GM12878 (cell line): ENCODE data around the gene TRPT1. TPM values are rescaled to one million over a fixed set of nuclear protein-coding genes. Genes with fewer than 3 reads are reported as not detected.

Source experiments
- ETV6 ChIP-seq, 2 experiments: fragments of 450-650 bp in 1 of 2; IDR thresholded peaks in 1 of 2; conservative IDR thresholded peaks in 1 of 2; 2 replicates each; pipeline ENCODE4 v1.6.1; 2014; ENCODE audit warnings: antibody characterized with exemption in 1 of 2, borderline replicate concordance in 1 of 2, low read depth in 1 of 2, mild to moderate bottlenecking in 1 of 2, moderate library complexity in 1 of 2
- MEF2B ChIP-seq: fragments of 450-650 bp; IDR thresholded peaks from 2 replicates; pipeline ENCODE4 v1.6.1; 2018; ENCODE audit warnings: mild to moderate bottlenecking, moderate library complexity; ENCODE audit not compliant: partially characterized antibody, poor library complexity, severe bottlenecking
- POU2F2 ChIP-seq: IDR thresholded peaks from 3 replicates; pipeline ENCODE4 v1.6.1; 2011; ENCODE audit warnings: low read depth, mild to moderate bottlenecking, low read length, borderline replicate concordance
- polyA plus RNA-seq, 11 experiments: library from polyadenylated mRNA; depleted of rRNA in 4 of 11; unstranded in 6 of 11; stranded (reverse) in 5 of 11; fragments of >200 nt; fragmentation: Nextera tagmentation in 4 of 11; fragmentation: Illumina TruSeq in 1 of 11; extraction: Ambion mirVana in 4 of 11; extraction: Trizol in 1 of 11; gene quantifications; 1 replicate in 1 of 11; 2 replicates in 10 of 11; pipeline versions ENCODE4 v1.2.1 to v1.2.3, GENCODE V29; 2011 to 2016; ENCODE audit warnings: inconsistent platforms in 2 of 11, missing spikeins in 2 of 11, low read depth in 1 of 11
- total RNA-seq, 4 experiments: library from RNA; depleted of rRNA in 3 of 4; stranded (reverse); fragments of >200 nt in 3 of 4; fragmentation: Illumina TruSeq in 1 of 4; extraction: Trizol in 1 of 4; gene quantifications; 2 replicates each; pipeline versions ENCODE4 v1.2.1 to v1.2.3, GENCODE V29; 2013 to 2021
- TF ChIP-seq, protein P1 (sequence below): IDR thresholded peaks from 2 replicates; pipeline ENCODE4 v1.6.1; 2012; ENCODE audit warnings: low read depth, low read length, improper control_type of control experiment
- TF ChIP-seq, protein P2 (sequence below): IDR thresholded peaks from 2 replicates; pipeline ENCODE4 v1.6.1; 2011; ENCODE audit warnings: borderline replicate concordance, low read depth, mild to moderate bottlenecking, moderate library complexity, mixed read lengths, low read length; ENCODE audit not compliant: insufficient read depth; ENCODE audit errors: extremely low read length

The TRPT1 gene
- total and polyA plus RNA-seq, 10 of the 15 experiments (the other 5 are each of a cell fraction or from before 2014, with no cell fraction given) = 7.1 to 63.0 (median 31.4) TPM

DNA sequence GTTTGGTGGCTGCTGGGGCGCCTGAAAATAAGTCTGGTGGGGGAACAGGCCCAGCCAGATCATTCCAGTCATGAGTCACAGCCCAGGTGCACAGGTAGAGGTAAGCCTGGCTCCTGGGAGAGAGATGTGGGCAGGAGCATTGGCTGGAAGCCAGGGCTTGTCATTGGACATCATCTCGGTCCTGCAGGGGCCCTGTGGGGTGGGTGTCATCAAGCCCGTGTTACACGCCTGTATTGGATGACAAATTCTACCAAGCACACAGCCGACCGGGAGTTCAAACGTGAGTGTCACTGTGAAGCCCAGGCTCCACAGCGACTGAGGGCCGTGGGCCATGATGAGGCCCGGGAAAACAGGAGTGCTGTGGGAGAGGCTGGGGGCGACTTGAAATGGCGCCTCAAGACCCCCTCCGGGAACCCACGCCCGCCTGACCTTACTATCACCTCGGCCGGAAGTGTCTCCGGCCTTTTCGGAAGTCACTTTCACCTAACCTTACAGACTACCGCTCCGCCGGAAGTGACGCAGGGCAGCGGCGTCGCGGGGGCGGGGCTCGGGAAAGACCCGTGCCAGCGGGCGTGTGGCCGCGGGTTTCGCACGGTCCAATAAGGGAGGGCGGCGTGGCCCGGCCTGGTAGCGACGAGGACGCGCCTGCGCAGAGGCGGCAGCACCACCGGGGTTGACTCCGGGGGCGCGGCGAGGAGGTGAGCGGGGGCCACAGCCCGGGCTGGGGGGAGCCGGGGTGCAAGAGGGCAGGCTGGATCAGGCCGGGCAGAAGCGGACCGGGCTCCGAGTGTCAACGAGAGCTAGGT lies 14.7 kb upstream of the TRPT1 start, which contains the start of gene FKBP2 (continued):
- TF ChIP-seq ETV6 (conservative IDR thresholded peaks at IDR 0.05 in 1 of 2, IDR thresholded peaks at IDR 0.05 in 1 of 2; ENCODE audit: borderline replicate concordance in 1 of 2, low read depth in 1 of 2) (peak in 1 of 2 experiments; percentile 79; a peak in 1 of 4 replicates), MEF2B (peak; percentile 53), POU2F2 (peak; percentile 69; the same call in 1 of the 3 replicates)
- TF ChIP-seq, protein P1, sequence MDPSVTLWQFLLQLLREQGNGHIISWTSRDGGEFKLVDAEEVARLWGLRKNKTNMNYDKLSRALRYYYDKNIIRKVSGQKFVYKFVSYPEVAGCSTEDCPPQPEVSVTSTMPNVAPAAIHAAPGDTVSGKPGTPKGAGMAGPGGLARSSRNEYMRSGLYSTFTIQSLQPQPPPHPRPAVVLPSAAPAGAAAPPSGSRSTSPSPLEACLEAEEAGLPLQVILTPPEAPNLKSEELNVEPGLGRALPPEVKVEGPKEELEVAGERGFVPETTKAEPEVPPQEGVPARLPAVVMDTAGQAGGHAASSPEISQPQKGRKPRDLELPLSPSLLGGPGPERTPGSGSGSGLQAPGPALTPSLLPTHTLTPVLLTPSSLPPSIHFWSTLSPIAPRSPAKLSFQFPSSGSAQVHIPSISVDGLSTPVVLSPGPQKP = peak; percentile 94
- TF ChIP-seq, protein P2, sequence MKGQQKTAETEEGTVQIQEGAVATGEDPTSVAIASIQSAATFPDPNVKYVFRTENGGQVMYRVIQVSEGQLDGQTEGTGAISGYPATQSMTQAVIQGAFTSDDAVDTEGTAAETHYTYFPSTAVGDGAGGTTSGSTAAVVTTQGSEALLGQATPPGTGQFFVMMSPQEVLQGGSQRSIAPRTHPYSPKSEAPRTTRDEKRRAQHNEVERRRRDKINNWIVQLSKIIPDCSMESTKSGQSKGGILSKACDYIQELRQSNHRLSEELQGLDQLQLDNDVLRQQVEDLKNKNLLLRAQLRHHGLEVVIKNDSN = no peak
